HepG2 (cell line): ENCODE results near the gene KANSL1L. TPM values are rescaled to one million over a fixed set of nuclear protein-coding genes. Genes with fewer than 3 reads are reported as not detected.

Experiments used
- ATAC-seq: fragments of 200-7000 bp; cut with Tn5 transposase; 3 replicates; pipeline ENCODE4 v1.9.1; 2020; ENCODE audit warnings: mild to moderate bottlenecking, moderate library complexity
- BruUV-seq: library from RNA; stranded (reverse); fragments of 400-500 nt; replicated peaks from 2 replicates; lab custom pipeline; 2021; lab: Mats Ljungman, UMichigan
- CTCF ChIA-PET: fragments of 300-600 bp; formaldehyde crosslinking; extraction: SDS; loops from one replicate; lab custom pipeline; 2021; ENCODE audit warnings: low total read pairs, inconsistent platforms, low intra/inter-chr PET ratio; lab: Yijun Ruan, JAX
- POLR2A ChIA-PET: fragments of 350-600 bp; sonication (Branson Sonifier 250); formaldehyde crosslinking; loops from one replicate; lab custom pipeline; 2020; ENCODE audit warnings: antibody characterized with exemption, inconsistent platforms; lab: Yijun Ruan, JAX
- DNase-seq: peaks from one replicate; pipeline ENCODE4 v3.0.0-alpha.2; 2015; ENCODE audit warnings: low spot score
- FAIRE-seq: peaks from 3 replicates; lab custom pipeline; 2011; peaks lifted over from hg19 to GRCh38; lab: Jason Lieb, UNC
- H2AFZ ChIP-seq: one replicate; pipeline ENCODE4 v1.6.1; 2011; ENCODE audit warnings: low read length, inconsistent platforms
- H3K27ac ChIP-seq: fragments of 300-600 bp; 3 replicates; pipeline ENCODE4 v1.8.0; 2011; ENCODE audit warnings: mixed run types, mild to moderate bottlenecking, mixed read lengths, low read length, inconsistent platforms; ENCODE audit not compliant: insufficient read depth; ENCODE audit errors: extremely low read length
- H3K27me3 ChIP-seq, 2 experiments: fragments of 200-600 bp in 1 of 2; 2 replicates in 1 of 2; 3 replicates in 1 of 2; pipeline versions ENCODE4 v1.6.0 to v1.8.0; 2011; ENCODE audit warnings: low read length in 2 of 2, mild to moderate bottlenecking in 2 of 2, moderate library complexity in 2 of 2, inconsistent platforms in 1 of 2; ENCODE audit not compliant: insufficient read depth in 2 of 2, control insufficient read depth in 1 of 2
- H3K36me3 ChIP-seq, 2 experiments: fragments of 200-600 bp in 1 of 2; replicated peaks in 1 of 2; 2 replicates in 1 of 2; 3 replicates in 1 of 2; pipeline versions ENCODE4 v1.5.1 to v1.8.0; 2011; ENCODE audit warnings: low read length in 2 of 2, inconsistent platforms in 1 of 2; ENCODE audit not compliant: insufficient read depth in 2 of 2, control insufficient read depth in 1 of 2
- H3K4me1 ChIP-seq: 2 replicates; pipeline ENCODE4 v1.5.1; 2012; ENCODE audit warnings: low read length, inconsistent platforms; ENCODE audit not compliant: insufficient read depth
- H3K4me2 ChIP-seq: 2 replicates; pipeline ENCODE4 v1.6.0; 2011; ENCODE audit warnings: low read depth, low read length, inconsistent platforms
- H3K4me3 ChIP-seq, 3 experiments: fragments of 200-600 bp in 1 of 3; sonication (generic), shearing (Covaris generic) in 1 of 3; replicated peaks in 1 of 3; 2 replicates each; pipeline ENCODE4 v1.5.1; 2011 to 2016; ENCODE audit warnings: low read length in 3 of 3, inconsistent platforms in 2 of 3, low read depth in 2 of 3, mild to moderate bottlenecking in 2 of 3, control low read depth in 1 of 3, mixed read lengths in 1 of 3; ENCODE audit not compliant: insufficient read depth in 1 of 3
- H3K79me2 ChIP-seq: one replicate; pipeline ENCODE4 v1.6.1; 2011; ENCODE audit warnings: low read length, inconsistent platforms; ENCODE audit not compliant: insufficient read depth
- H3K9ac ChIP-seq: 2 replicates; pipeline ENCODE4 v1.6.0; 2011; ENCODE audit warnings: mild to moderate bottlenecking, low read depth, low read length, inconsistent platforms; ENCODE audit not compliant: insufficient read depth
- H3K9me3 ChIP-seq: 2 replicates; pipeline ENCODE4 v1.5.1; 2012; ENCODE audit warnings: mild to moderate bottlenecking, low read length
- H4K20me1 ChIP-seq: 2 replicates; pipeline ENCODE4 v1.6.0; 2011; ENCODE audit warnings: inconsistent platforms, mild to moderate bottlenecking, low read length, moderate library complexity; ENCODE audit not compliant: insufficient read depth
- BCL3 ChIP-seq: sonication (generic); formaldehyde crosslinking; IDR thresholded peaks from 2 replicates; pipeline ENCODE4 v1.5.1; 2020; ENCODE audit warnings: mild to moderate bottlenecking, missing genetic modification reagents, moderate library complexity
- GTF3A ChIP-seq: sonication (generic); formaldehyde crosslinking; conservative IDR thresholded peaks from 2 replicates; pipeline ENCODE4 v1.4.0; 2020; ENCODE audit warnings: mild to moderate bottlenecking, missing genetic modification reagents
- HIC2 ChIP-seq: sonication (generic); formaldehyde crosslinking; IDR thresholded peaks from 2 replicates; pipeline ENCODE4 v1.9.0; 2022; ENCODE audit warnings: low read depth, missing genetic modification reagents
- HNF4A ChIP-seq: sonication (generic); formaldehyde crosslinking; IDR thresholded peaks from 2 replicates; pipeline ENCODE4 v1.4.0; 2020; ENCODE audit warnings: missing genetic modification reagents
- LCORL ChIP-seq, 2 experiments: fragments of 450-650 bp in 1 of 2; sonication (generic) in 1 of 2; formaldehyde crosslinking in 1 of 2; IDR thresholded peaks; 2 replicates each; pipeline versions ENCODE4 v1.5.0 to v1.6.1; 2017 to 2020; ENCODE audit warnings: antibody characterized with exemption in 1 of 2, missing genetic modification reagents in 1 of 2
- NBN ChIP-seq: fragments of 450-650 bp; conservative IDR thresholded peaks from 2 replicates; pipeline ENCODE4 v1.6.1; 2017
- PLRG1 ChIP-seq: fragments of 450-650 bp; conservative IDR thresholded peaks from 2 replicates; pipeline ENCODE4 v1.6.1; 2016
- PPARG ChIP-seq: conservative IDR thresholded peaks from 2 replicates; pipeline ENCODE4 v1.6.1; 2016; ENCODE audit warnings: missing biosample characterization, missing genetic modification reagents
- RORA ChIP-seq: sonication (generic); formaldehyde crosslinking; IDR thresholded peaks from 2 replicates; pipeline ENCODE4 v1.5.0; 2020; ENCODE audit warnings: mild to moderate bottlenecking, missing genetic modification reagents, moderate library complexity
- SIN3B ChIP-seq: fragments of 150-350 bp; IDR thresholded peaks from 2 replicates; pipeline ENCODE4 v1.6.1; 2014; ENCODE audit warnings: low read length
- SYNCRIP ChIP-seq: fragments of 200-400 bp; formaldehyde crosslinking; IDR thresholded peaks from 2 replicates; pipeline ENCODE4 v1.6.1; 2018; ENCODE audit warnings: mild to moderate bottlenecking, low read depth, low read length; ENCODE audit not compliant: insufficient read depth
- ZGPAT ChIP-seq: IDR thresholded peaks from 2 replicates; pipeline ENCODE4 v1.6.1; 2016; ENCODE audit warnings: mild to moderate bottlenecking
- ZNF160 ChIP-seq: sonication (generic); formaldehyde crosslinking; IDR thresholded peaks from 2 replicates; pipeline ENCODE4 v1.8.0; 2022; ENCODE audit warnings: mild to moderate bottlenecking, inconsistent platforms, missing genetic modification reagents
- ZNF260 ChIP-seq: sonication (generic); formaldehyde crosslinking; IDR thresholded peaks from 2 replicates; pipeline ENCODE4 v1.4.0; 2020; ENCODE audit warnings: missing genetic modification reagents, low read depth, mild to moderate bottlenecking, borderline replicate concordance
- ZNF672 ChIP-seq: sonication (generic); formaldehyde crosslinking; IDR thresholded peaks from 2 replicates; pipeline ENCODE4 v1.8.1; 2022; ENCODE audit warnings: missing genetic modification reagents
- WGBS: methylation state at CpG from one replicate; pipeline ENCODE4 v1.1.6; 2017; ENCODE audit warnings: low lambda C conversion rate; 5-methylcytosine and 5-hydroxymethylcytosine counted together
- in situ Hi-C: cut with HindIII; loops from 2 replicates; pipeline ENCODE4 v1.10.0; 2017; ENCODE audit warnings: low pct_unique_long_range_greater_than_20kb; ENCODE audit not compliant: extremely low pct_ligation_motif_present
- intact Hi-C: fragments of 100-400 bp; cut with micrococcal nuclease; formaldehyde crosslinking; loops from one replicate; pipeline ENCODE4 v1.10.0; 2022; ENCODE audit not compliant: unreplicated experiment
- polyA plus RNA-seq, 8 experiments: library from polyadenylated mRNA; depleted of rRNA in 3 of 8; stranded (reverse) in 7 of 8; unstranded in 1 of 8; fragments of >200 nt; fragmentation: Illumina TruSeq in 4 of 8; extraction: Trizol in 4 of 8; gene quantifications; 2 replicates each; pipeline versions ENCODE4 v1.2.1 to v1.2.3, GENCODE V29; 2011 to 2016; ENCODE audit warnings: low read depth in 4 of 8, missing spikeins in 1 of 8, mixed read lengths in 1 of 8; ENCODE audit not compliant: insufficient read depth in 1 of 8
- total RNA-seq, 5 experiments: library from RNA; depleted of rRNA; stranded (reverse); fragments of >200 nt; fragmentation: Illumina TruSeq; extraction: Trizol; gene quantifications; 2 replicates each; pipeline ENCODE4 v1.2.3, GENCODE V29; 2016; ENCODE audit warnings: low read depth in 1 of 5
- TF ChIP-seq, protein P1 (sequence below): sonication (generic); formaldehyde crosslinking; IDR thresholded peaks from 2 replicates; pipeline ENCODE4 v1.4.0; 2020; ENCODE audit warnings: missing genetic modification reagents

The KANSL1L gene
- total and polyA plus RNA-seq, 2 of the 13 experiments (the other 11 are each of a cell fraction or from before 2014, with no cell fraction given) = 5.4 to 10.3 TPM

DNA sequence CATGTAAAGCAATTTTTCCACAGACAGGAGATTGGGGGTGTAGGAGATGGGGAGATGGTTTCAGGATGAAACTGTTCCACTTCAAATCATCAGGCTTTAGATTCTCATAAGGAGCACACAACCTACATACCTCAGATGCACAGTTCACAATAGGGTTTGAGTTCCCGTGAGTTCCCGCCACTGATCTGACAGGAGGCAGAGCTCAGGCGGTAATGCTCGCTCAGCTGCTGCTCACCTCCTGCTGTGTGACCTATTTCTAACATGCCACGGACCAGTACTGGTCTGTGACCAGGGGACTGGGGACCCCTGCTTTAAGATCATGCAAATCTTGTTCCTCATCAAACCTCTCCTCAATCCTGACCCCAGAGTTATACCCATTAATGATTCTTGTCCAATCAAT is 98.7 kb downstream of the KANSL1L start:
- no TSS peak for BruUV-seq
- no peak overlapping the region for H2AFZ ChIP-seq
- in situ Hi-C loops (loop anchor here (5.0 kb wide), 1 partner anchor 125 kb away; no protein-coding TSS in a partner anchor), intact Hi-C loops (no loop called here)
- WGBS = 88% methylated on average over 5 of the region's 5 CpGs
- H3K9me3 ChIP-seq = no peaks in the 10 kb centered on the region
- H3K79me2 ChIP-seq = no peaks in the 10 kb centered on the region
- CTCF ChIA-PET = interaction anchor here (3.8 kb wide), 1 partner anchor 123 kb away, joined by 30 read pairs; no protein-coding TSS in a partner anchor
- H4K20me1 ChIP-seq = no peaks in the 10 kb centered on the region
- ATAC-seq = no peak; the same call in 2 of the 3 replicates
- H3K27me3 ChIP-seq = no peaks in the 10 kb centered on the region
- H3K4me1 ChIP-seq = no peaks in the 10 kb centered on the region
- H3K27ac ChIP-seq = no peak overlapping the region
- H3K36me3 ChIP-seq = no peaks in the 10 kb centered on the region
- H3K4me2 ChIP-seq = no peak overlapping the region
- no peak overlapping the region for H3K4me3 ChIP-seq
- no peak for FAIRE-seq
- DNase-seq = no peak
- POLR2A ChIA-PET = no interaction called here
- H3K9ac ChIP-seq = no peak overlapping the region
- no peak for TF ChIP-seq GTF3A
- TF ChIP-seq, protein P1, sequence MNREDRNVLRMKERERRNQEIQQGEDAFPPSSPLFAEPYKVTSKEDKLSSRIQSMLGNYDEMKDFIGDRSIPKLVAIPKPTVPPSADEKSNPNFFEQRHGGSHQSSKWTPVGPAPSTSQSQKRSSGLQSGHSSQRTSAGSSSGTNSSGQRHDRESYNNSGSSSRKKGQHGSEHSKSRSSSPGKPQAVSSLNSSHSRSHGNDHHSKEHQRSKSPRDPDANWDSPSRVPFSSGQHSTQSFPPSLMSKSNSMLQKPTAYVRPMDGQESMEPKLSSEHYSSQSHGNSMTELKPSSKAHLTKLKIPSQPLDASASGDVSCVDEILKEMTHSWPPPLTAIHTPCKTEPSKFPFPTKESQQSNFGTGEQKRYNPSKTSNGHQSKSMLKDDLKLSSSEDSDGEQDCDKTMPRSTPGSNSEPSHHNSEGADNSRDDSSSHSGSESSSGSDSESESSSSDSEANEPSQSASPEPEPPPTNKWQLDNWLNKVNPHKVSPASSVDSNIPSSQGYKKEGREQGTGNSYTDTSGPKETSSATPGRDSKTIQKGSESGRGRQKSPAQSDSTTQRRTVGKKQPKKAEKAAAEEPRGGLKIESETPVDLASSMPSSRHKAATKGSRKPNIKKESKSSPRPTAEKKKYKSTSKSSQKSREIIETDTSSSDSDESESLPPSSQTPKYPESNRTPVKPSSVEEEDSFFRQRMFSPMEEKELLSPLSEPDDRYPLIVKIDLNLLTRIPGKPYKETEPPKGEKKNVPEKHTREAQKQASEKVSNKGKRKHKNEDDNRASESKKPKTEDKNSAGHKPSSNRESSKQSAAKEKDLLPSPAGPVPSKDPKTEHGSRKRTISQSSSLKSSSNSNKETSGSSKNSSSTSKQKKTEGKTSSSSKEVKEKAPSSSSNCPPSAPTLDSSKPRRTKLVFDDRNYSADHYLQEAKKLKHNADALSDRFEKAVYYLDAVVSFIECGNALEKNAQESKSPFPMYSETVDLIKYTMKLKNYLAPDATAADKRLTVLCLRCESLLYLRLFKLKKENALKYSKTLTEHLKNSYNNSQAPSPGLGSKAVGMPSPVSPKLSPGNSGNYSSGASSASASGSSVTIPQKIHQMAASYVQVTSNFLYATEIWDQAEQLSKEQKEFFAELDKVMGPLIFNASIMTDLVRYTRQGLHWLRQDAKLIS (CRISPR knock-in tag) = no peak
- TF ChIP-seq ZNF260 (CRISPR knock-in tag) = no peak
- no peak for TF ChIP-seq ZGPAT (CRISPR knock-in tag)
- TF ChIP-seq BCL3 (CRISPR knock-in tag) = no peak
- no peak for TF ChIP-seq ZNF672 (CRISPR knock-in tag)
- TF ChIP-seq SYNCRIP = no peak
- TF ChIP-seq HNF4A (CRISPR knock-in tag) = no peak
- TF ChIP-seq ZNF160 (CRISPR knock-in tag) = no peak
- TF ChIP-seq LCORL (IDR thresholded peaks at IDR 0.05) = no peak
- no peak for TF ChIP-seq LCORL (CRISPR knock-in tag; IDR thresholded peaks at IDR 0.05)
- no peak for TF ChIP-seq SIN3B
- no peak for TF ChIP-seq PLRG1
- no peak for TF ChIP-seq HIC2 (CRISPR knock-in tag)
- TF ChIP-seq PPARG (CRISPR knock-in tag) = no peak
- no peak for TF ChIP-seq RORA (CRISPR knock-in tag)
- TF ChIP-seq NBN = no peak
